ENCODE measurements around the gene HSFX1. TPM values are rescaled to one million over a fixed set of nuclear protein-coding genes. Genes with fewer than 3 reads are reported as not detected.
"Not testable (repeated sequence)": the region's sequence is repeated elsewhere in the genome, so short reads cannot be mapped to it uniquely, and the experiment has no call there.

The HSFX1 gene
- total RNA-seq, 4 donors from 2014 or later, result 0.33 to 1.7 (median 0.83) TPM

DNA sequence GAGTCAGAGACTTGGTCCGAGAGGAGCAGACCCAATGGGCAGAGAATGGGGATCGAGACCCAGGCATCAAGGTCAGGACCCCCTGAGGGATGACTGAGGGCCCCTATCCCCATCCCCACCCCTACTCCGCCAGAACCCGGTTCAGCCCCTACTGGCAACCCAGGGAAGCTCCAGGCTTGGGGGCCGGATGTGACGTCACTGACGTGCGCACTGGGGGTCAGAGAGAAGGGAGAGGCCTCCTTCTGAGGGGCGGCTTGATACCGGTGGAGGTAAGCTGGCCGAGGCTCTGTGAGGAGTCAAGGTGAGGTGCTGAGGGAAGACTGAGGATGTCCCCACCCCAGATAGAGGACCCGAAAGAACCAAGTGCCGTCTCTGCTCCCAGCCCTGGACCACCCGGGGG is 7.9 kb downstream of the HSFX1 start, which contains the start of gene MAGEA9:
TSS of gene MAGEA9 (plus strand) at position 204 of the 400 bp plus-strand sequence. CDS start 4,281 bp downstream, outside the sequence.
- TF ChIP-seq, protein P1, sequence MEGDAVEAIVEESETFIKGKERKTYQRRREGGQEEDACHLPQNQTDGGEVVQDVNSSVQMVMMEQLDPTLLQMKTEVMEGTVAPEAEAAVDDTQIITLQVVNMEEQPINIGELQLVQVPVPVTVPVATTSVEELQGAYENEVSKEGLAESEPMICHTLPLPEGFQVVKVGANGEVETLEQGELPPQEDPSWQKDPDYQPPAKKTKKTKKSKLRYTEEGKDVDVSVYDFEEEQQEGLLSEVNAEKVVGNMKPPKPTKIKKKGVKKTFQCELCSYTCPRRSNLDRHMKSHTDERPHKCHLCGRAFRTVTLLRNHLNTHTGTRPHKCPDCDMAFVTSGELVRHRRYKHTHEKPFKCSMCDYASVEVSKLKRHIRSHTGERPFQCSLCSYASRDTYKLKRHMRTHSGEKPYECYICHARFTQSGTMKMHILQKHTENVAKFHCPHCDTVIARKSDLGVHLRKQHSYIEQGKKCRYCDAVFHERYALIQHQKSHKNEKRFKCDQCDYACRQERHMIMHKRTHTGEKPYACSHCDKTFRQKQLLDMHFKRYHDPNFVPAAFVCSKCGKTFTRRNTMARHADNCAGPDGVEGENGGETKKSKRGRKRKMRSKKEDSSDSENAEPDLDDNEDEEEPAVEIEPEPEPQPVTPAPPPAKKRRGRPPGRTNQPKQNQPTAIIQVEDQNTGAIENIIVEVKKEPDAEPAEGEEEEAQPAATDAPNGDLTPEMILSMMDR (IDR thresholded peaks at IDR 0.05; ENCODE audit: low read depth), result not testable (repeated sequence)

DNA sequence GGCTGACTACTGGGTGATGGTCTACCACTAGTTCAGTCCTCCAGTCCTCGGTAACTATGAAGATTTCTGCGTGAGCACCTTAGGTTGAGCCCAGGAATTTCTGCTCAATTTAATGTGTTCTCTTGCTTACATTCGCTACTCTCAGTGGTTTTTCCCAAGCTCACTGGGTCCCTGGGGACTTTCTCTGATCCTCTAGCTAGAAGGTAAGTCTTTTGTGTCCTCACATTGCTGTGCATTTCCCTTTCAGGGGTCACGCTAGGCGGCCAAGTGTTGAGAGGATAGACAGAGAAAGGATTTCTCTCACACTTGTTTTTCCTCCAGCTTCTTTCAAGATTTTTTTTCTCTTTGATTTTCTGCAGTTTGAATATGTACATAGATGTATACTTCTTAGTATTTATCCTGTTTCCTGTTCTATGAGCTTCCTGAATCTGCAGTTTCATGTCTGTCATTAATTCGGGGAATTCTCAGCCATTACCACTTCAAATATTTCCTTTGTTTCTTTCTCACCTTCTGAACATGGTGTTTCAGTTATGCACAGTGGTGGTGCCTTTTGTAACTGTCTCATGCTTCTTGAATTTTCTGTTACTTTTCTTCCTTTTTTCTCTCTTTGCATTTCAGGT is 25.3 kb downstream of the HSFX1 start:
- TF ChIP-seq, protein P1 (IDR thresholded peaks at IDR 0.05; ENCODE audit: low read depth), result no peak

DNA sequence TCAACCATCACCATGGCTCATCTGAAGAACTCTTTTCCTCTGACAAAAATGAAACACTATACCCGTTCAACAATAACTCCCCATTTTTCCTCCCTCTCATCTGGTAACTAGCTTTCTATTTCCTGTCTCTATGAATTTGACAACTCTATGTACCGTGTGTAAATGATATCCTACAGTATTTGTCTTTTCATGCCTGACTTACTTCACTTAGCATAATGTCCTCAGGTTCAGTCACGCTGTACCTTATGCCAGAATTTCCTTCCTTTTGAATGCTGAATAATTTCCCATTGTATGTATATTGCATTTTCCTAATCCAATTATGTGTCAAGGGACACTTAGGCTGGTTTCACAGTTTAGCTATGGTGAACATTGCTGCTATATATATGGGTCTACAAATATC is 26.1 kb downstream of the HSFX1 start:
- TF ChIP-seq, protein P1 (IDR thresholded peaks at IDR 0.05; ENCODE audit: low read depth), result no peak

DNA sequence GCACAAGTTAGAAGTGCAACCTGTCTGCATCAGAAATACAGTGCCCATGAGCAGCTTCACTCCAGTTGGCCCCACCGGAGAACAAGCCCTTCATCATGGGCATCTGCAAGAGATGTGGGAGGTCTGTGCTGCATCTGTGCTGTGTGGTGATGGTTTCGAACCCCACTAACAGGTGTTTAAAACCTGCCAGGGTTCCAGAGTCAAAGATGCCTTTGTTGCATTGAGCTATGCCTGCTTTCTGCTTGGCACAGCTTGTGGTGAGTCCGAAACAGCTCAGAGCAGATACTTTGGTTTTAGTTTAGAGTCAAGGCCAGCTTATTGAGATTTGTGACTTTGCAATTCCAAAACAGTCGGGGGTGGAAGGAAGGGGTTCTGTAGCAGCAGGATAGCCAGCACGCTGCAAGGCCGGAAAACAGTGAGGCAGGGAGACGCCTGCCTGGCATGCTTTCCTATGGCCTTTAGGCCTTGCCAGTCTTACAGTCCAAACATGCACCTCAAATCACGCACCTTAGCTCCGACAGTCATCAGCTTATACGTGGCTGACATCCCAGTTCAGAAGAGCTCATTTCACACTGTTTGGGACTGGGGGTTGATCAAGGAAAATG is 29.7 kb downstream of the HSFX1 start:
- TF ChIP-seq, protein P1 (IDR thresholded peaks at IDR 0.05; ENCODE audit: low read depth), result no peak

DNA sequence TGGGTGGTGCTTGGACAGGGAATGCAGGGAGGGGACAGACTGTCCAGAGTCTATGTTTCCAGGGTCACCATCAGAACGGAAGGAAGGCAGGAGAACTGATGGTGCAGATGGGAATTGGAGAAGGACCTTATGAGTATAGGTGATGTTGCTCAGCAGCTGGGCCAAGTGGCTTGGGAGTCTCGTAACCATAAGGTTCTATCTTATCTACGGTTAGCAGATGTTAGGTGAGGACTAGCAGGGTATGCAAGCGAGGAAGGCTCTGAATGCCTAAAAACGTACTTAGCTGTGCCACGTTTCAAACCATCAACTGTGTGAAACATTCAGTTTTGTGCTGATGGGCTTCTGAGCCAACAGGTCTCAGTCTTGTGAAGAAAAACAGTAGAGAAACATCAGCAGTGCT is 30.2 kb downstream of the HSFX1 start:
- TF ChIP-seq, protein P1 (IDR thresholded peaks at IDR 0.05; ENCODE audit: low read depth), result no peak

DNA sequence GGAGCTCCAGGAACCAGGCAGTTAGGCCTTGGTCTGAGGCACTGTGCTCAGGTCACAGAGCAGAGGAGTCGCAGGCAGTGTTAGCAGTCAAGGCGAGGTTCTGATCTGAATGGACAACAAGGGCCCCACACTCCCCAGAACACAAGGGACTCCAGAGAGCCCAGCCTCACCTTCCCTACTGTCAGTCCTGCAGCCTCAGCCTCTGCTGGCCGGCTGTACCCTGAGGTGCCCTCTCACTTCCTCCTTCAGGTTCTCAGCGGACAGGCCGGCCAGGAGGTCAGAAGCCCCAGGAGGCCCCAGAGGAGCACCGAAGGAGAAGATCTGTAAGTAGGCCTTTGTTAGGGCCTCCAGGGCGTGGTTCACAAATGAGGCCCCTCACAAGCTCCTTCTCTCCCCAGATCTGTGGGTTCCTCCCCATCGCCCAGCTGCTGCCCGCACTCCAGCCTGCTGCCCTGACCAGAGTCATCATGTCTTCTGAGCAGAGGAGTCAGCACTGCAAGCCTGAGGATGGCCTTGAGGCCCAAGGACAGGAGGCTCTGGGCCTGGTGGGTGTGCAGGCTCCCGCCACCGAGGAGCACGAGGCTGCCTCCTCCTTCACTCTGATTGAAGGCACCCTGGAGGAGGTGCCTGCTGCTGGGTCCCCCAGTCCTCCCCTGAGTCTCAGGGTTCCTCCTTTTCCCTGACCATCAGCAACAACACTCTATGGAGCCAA is 34.0 kb downstream of the HSFX1 start:
- TF ChIP-seq, protein P1 (IDR thresholded peaks at IDR 0.05; ENCODE audit: low read depth), result no peak

DNA sequence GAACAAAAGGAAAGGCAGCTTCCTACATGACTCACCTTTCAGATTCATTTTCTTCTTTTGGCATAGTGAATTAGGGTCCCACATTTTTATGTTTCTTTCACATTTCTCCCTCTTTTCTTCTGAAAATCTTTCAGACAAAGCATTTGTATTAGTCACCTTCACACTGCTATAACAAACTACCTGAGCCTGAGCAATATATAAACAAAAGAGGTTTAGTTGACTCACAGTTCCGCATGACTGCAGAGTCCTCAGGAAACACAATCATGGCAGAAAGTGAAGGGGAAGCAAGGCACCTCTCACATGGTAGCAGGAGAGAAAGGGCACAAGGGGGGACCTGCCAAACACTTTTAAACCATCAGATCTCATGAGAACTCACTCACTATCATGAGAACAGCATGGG is 44.8 kb downstream of the HSFX1 start:
- TF ChIP-seq, protein P1 (IDR thresholded peaks at IDR 0.05; ENCODE audit: low read depth), result no peak
